Caco-2 (cell line): ENCODE data around the gene NEDD9. TPM values are rescaled to one million over a fixed set of nuclear protein-coding genes. Genes with fewer than 3 reads are reported as not detected.

Source experiments
- BruUV-seq: library from RNA; stranded (reverse); fragments of 400-500 nt; replicated peaks from 2 replicates; lab custom pipeline; 2021; lab: Mats Ljungman, UMichigan
- CTCF ChIA-PET: fragments of 300-600 bp; sonication (Branson Sonifier 250); formaldehyde crosslinking; loops from one replicate; lab custom pipeline; 2022; ENCODE audit warnings: antibody characterized with exemption; lab: Charles Lee
- POLR2A ChIA-PET: fragments of 300-600 bp; sonication (Branson Sonifier 250); formaldehyde crosslinking; loops from one replicate; lab custom pipeline; 2022; ENCODE audit warnings: antibody characterized with exemption; lab: Charles Lee
- DNase-seq, 2 experiments: peaks; one replicate each; pipeline versions ENCODE4 v3.0.0 to v3.0.0-alpha.2; 2020 to 2022
- H3K27me3 ChIP-seq: replicated peaks from 2 replicates; pipeline ENCODE4 v1.6.0; 2011; ENCODE audit warnings: low read length; ENCODE audit not compliant: control insufficient read depth, insufficient read depth
- H3K36me3 ChIP-seq: 2 replicates; pipeline ENCODE4 v1.5.1; 2011; ENCODE audit warnings: low read length; ENCODE audit not compliant: control insufficient read depth, insufficient read depth
- H3K4me1 ChIP-seq: fragments of 250-450 bp; sonication (Bioruptor Pico); 2 replicates; pipeline ENCODE4 v1.5.1; 2020; ENCODE audit warnings: mild to moderate bottlenecking
- H3K4me3 ChIP-seq: 2 replicates; pipeline ENCODE4 v1.5.1; 2011; ENCODE audit warnings: low read depth, mild to moderate bottlenecking, control low read depth, low read length
- H3K9me3 ChIP-seq: fragments of 250-450 bp; sonication (Bioruptor Pico); 2 replicates; pipeline ENCODE4 v1.5.1; 2020; ENCODE audit warnings: mild to moderate bottlenecking, moderate library complexity
- H3K27ac Mint-ChIP-seq: one replicate; pipeline ENCODE4 v1.8.0; 2022; ENCODE audit warnings: mixed read lengths; ENCODE audit not compliant: unreplicated experiment
- H3K27me3 Mint-ChIP-seq: one replicate; pipeline ENCODE4 v1.8.0; 2022; ENCODE audit warnings: mixed read lengths; ENCODE audit not compliant: insufficient read depth, unreplicated experiment
- H3K36me3 Mint-ChIP-seq: one replicate; pipeline ENCODE4 v1.8.0; 2022; ENCODE audit warnings: mild to moderate bottlenecking, mixed read lengths; ENCODE audit not compliant: insufficient read depth, unreplicated experiment
- H3K4me1 Mint-ChIP-seq: one replicate; pipeline ENCODE4 v1.8.0; 2022; ENCODE audit warnings: low read depth, mixed read lengths; ENCODE audit not compliant: unreplicated experiment
- H3K4me3 Mint-ChIP-seq: one replicate; pipeline ENCODE4 v1.8.0; 2022; ENCODE audit warnings: mild to moderate bottlenecking, moderate library complexity, mixed read lengths; ENCODE audit not compliant: unreplicated experiment
- H3K9me3 Mint-ChIP-seq: one replicate; pipeline ENCODE4 v1.8.0; 2022; ENCODE audit warnings: mixed read lengths; ENCODE audit not compliant: unreplicated experiment
- intact Hi-C: fragments of 100-400 bp; cut with micrococcal nuclease; formaldehyde crosslinking; loops from one replicate; pipeline ENCODE4 v1.10.0; 2022; ENCODE audit not compliant: unreplicated experiment
- total RNA-seq: library from RNA; stranded (reverse); gene quantifications from 2 replicates; pipeline ENCODE4 v1.2.3, GENCODE V29; 2022
- TF ChIP-seq, protein P1 (sequence below), 2 experiments: fragments of 200-600 bp in 1 of 2; IDR thresholded peaks; 1 replicate in 1 of 2; 2 replicates in 1 of 2; pipeline versions ENCODE4 v1.5.1 to v1.8.0; 2011 to 2022; ENCODE audit warnings: antibody characterized with exemption in 1 of 2, control low read depth in 1 of 2, inconsistent platforms in 1 of 2, low read depth in 1 of 2, low read length in 1 of 2, mild to moderate bottlenecking in 1 of 2, moderate library complexity in 1 of 2; ENCODE audit not compliant: insufficient read depth in 1 of 2, severe bottlenecking in 1 of 2, unreplicated experiment in 1 of 2

The NEDD9 gene
- total RNA-seq, 1 experiment from 2014 or later = 36.2 TPM

DNA sequence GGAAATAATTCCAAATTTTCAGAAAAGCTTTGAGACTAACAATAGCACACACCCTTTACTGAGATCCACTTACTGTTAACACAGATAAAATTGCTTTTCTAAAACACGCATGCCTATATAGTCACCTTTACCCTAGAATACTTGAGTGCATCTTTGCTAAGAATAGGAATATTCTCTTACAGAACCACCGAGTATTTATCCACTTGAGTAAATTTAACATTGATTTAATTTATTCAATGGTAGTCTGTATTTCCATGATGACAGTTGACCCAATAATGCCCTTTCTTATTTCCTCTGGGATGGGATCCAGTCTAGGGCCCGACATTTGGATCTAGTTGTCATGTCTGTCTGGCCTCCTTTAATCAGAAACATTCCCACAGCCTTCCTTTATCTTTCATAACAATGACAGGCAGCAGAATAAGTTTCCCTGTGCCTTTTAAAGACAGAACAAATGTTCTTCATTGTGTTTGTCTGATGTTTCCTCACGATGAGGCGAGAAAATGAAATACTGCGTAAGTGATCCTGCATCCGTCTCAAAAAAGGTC, 64.3 kb downstream of the NEDD9 start:
- POLR2A ChIA-PET = no interaction called here
- DNase-seq = no peak
- Mint-ChIP-seq H3K4me1 (peaks cover 13% of the 10 kb centered on the region), H3K4me3 (no peak overlapping the region), H3K36me3 (no peaks in the 10 kb centered on the region), H3K9me3 (no peaks in the 10 kb centered on the region), H3K27ac (no peak overlapping the region), H3K27me3 (no peaks in the 10 kb centered on the region)
- intact Hi-C loops = no loop called here
- no peaks in the 10 kb centered on the region for H3K9me3 ChIP-seq
- no TSS peak for BruUV-seq
- CTCF ChIA-PET = no interaction called here
- H3K27me3 ChIP-seq = no peaks in the 10 kb centered on the region
- H3K4me1 ChIP-seq = peaks cover 20% of the 10 kb centered on the region
- no peaks in the 10 kb centered on the region for H3K36me3 ChIP-seq
- TF ChIP-seq, protein P1, sequence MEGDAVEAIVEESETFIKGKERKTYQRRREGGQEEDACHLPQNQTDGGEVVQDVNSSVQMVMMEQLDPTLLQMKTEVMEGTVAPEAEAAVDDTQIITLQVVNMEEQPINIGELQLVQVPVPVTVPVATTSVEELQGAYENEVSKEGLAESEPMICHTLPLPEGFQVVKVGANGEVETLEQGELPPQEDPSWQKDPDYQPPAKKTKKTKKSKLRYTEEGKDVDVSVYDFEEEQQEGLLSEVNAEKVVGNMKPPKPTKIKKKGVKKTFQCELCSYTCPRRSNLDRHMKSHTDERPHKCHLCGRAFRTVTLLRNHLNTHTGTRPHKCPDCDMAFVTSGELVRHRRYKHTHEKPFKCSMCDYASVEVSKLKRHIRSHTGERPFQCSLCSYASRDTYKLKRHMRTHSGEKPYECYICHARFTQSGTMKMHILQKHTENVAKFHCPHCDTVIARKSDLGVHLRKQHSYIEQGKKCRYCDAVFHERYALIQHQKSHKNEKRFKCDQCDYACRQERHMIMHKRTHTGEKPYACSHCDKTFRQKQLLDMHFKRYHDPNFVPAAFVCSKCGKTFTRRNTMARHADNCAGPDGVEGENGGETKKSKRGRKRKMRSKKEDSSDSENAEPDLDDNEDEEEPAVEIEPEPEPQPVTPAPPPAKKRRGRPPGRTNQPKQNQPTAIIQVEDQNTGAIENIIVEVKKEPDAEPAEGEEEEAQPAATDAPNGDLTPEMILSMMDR (IDR thresholded peaks at IDR 0.05; ENCODE audit: insufficient read depth in 1 of 2, low read depth in 1 of 2, low read length in 1 of 2, severe bottlenecking in 1 of 2, unreplicated experiment in 1 of 2) = no peak
- H3K4me3 ChIP-seq = no peak overlapping the region

DNA sequence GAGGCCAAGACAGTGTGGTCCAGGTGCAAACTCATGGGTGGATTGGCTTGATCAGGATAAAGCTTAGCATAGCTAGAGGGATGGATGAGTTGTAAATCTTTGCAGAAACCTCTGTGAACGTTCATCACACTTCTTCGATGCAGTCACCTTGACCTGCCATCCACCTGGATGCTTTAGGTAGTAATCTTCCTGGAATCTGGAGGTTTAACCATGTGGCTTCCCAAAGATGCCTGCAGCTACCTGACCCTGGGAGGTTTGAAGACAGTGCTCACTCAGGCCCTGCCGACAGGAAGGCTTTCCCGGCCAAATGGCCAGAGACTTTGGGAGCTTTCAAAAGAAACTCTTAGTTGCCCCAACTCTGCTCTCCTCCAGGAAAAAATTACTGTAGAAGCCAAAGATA, 65.5 kb downstream of the NEDD9 start:
- TF ChIP-seq, protein P1 (IDR thresholded peaks at IDR 0.05; ENCODE audit: insufficient read depth in 1 of 2, low read depth in 1 of 2, low read length in 1 of 2, severe bottlenecking in 1 of 2, unreplicated experiment in 1 of 2) = no peak
- Mint-ChIP-seq H3K4me3 (no peak overlapping the region), H3K9me3 (no peaks in the 10 kb centered on the region), H3K27ac (no peak overlapping the region), H3K4me1 (peaks cover 14% of the 10 kb centered on the region), H3K36me3 (no peaks in the 10 kb centered on the region), H3K27me3 (no peaks in the 10 kb centered on the region)
- DNase-seq = no peak
- ChIA-PET POLR2A (no interaction called here), CTCF (interaction anchor here (0.6 kb wide), 1 partner anchor 754 kb away, joined by 5 read pairs; no protein-coding TSS in a partner anchor)
- Histone ChIP-seq H3K9me3 (no peaks in the 10 kb centered on the region), H3K4me3 (no peak overlapping the region), H3K27me3 (no peaks in the 10 kb centered on the region), H3K36me3 (no peaks in the 10 kb centered on the region), H3K4me1 (peaks cover 20% of the 10 kb centered on the region)
- intact Hi-C loops = no loop called here
- no TSS peak for BruUV-seq

DNA sequence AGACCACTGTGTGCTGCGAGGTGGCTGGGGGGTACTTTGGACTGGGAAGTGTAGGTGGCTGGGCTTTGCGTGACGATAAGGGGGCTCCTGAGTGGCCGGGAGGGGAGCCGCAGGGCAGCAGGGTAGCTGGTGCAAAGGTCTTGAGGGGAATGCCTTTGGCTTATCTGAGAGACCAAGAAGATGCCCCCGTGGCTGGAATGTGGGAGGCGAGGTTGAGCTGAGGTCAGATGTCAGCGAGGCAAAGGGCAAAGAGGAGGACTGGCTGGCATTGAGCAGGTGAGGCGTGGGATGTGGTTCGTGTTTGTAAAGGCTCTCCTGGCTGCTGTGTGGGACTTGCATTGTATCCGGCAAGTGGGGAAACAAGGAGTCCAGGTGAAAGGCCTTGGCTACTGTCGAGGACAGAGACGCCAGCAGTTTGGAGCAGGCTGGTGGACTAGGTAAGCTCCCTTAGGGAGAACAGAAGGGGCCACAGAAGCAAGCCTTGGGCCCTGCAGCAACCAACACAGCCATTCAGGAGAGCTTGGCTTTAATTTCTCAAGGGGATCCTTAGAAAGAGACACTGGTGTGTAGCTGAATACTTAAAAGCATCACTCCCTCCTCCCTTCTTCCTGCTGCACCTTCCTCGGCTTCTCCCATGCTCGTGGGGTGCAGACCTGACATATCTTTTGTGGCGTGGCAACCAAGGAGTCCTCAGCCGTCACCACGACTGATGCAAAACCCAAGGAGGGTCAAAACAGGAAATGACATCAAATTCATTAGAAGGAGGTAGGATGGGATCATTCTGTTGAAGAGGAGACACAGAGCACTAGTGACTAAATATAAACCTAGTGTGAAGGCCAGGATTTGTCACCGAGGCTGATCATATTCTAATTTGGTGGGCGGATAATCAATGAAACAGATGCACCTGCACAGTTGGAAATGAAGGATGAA, 67.5 kb downstream of the NEDD9 start:
- TF ChIP-seq, protein P1 (IDR thresholded peaks at IDR 0.05; ENCODE audit: insufficient read depth in 1 of 2, low read depth in 1 of 2, low read length in 1 of 2, severe bottlenecking in 1 of 2, unreplicated experiment in 1 of 2) = no peak
- DNase-seq = peak in 1 of 2 experiments; percentile 59
- Histone ChIP-seq H3K4me1 (peaks cover 20% of the 10 kb centered on the region), H3K36me3 (no peaks in the 10 kb centered on the region), H3K4me3 (no peak overlapping the region), H3K27me3 (no peaks in the 10 kb centered on the region), H3K9me3 (no peaks in the 10 kb centered on the region)
- Mint-ChIP-seq H3K9me3 (no peaks in the 10 kb centered on the region), H3K4me1 (peaks cover 19% of the 10 kb centered on the region), H3K4me3 (no peak overlapping the region), H3K27me3 (no peaks in the 10 kb centered on the region), H3K36me3 (no peaks in the 10 kb centered on the region), H3K27ac (peak overlapping the region; percentile 27)
- intact Hi-C loops = no loop called here
- ChIA-PET CTCF (no interaction called here), POLR2A (no interaction called here)
- BruUV-seq = no TSS peak
